ENCODE results near the gene CHKB. TPM values are rescaled to one million over a fixed set of nuclear protein-coding genes. Genes with fewer than 3 reads are reported as not detected.

CHKB gene
- total RNA-seq, 1 donor from 2014 or later, result 50.4 TPM

DNA sequence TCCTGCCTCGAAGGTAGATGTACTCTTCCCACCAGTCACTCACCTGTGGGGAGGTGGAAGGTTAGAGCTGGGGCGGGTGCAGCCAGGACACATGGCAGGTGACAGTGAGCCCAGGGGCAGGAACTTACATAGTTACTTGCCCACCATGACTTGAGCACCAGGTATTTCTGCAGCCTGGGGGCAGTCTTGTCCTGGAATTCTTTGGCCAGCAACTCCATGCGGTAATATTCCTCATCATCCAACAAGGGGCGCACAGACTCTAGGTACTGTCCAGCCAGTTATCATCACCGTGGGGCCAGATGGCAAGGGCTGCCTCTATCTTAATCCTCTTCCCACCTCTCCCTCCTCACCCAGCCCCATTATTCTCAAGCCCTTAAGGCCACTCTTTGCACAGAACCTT is 6.6 kb downstream of the CHKB start:
- DNase-seq (ENCODE audit: low read depth), result no peak
- TF ChIP-seq, protein P1, sequence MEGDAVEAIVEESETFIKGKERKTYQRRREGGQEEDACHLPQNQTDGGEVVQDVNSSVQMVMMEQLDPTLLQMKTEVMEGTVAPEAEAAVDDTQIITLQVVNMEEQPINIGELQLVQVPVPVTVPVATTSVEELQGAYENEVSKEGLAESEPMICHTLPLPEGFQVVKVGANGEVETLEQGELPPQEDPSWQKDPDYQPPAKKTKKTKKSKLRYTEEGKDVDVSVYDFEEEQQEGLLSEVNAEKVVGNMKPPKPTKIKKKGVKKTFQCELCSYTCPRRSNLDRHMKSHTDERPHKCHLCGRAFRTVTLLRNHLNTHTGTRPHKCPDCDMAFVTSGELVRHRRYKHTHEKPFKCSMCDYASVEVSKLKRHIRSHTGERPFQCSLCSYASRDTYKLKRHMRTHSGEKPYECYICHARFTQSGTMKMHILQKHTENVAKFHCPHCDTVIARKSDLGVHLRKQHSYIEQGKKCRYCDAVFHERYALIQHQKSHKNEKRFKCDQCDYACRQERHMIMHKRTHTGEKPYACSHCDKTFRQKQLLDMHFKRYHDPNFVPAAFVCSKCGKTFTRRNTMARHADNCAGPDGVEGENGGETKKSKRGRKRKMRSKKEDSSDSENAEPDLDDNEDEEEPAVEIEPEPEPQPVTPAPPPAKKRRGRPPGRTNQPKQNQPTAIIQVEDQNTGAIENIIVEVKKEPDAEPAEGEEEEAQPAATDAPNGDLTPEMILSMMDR (conservative IDR thresholded peaks at IDR 0.05; ENCODE audit: low read depth, low read length), result peak; percentile 42
- H3K4me3 ChIP-seq (ENCODE audit: low read depth, low read length), result no peak overlapping the region

DNA sequence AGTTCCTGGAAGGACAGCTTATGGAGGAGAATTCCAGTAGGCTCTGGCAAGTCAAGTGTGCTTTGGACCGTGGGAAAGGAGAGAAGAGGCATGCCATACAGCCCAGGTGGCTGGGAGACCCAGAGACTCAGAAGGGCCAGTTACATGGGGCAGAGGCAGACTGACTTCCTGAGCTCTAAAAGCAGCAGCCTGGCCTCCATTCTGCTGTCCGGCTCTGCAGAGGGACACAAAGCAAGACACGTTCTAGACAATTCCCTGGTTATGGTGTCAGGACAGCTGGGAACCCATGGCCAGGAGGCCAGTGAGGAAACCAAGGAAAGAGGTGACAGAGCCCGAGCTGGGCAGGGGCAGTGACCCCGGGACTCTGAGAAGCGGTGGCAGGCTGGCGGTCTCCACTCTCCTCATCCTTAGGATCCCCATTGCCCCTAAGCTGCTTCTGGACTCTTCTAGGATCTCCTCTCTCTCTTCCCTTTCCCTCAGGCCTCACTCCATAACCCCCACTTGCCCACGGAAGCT is 7.2 kb downstream of the CHKB start:
- no peak overlapping the region for H3K4me3 ChIP-seq (ENCODE audit: low read depth, low read length)
- TF ChIP-seq, protein P1 (conservative IDR thresholded peaks at IDR 0.05; ENCODE audit: low read depth, low read length), result no peak
- no peak for DNase-seq (ENCODE audit: low read depth)

DNA sequence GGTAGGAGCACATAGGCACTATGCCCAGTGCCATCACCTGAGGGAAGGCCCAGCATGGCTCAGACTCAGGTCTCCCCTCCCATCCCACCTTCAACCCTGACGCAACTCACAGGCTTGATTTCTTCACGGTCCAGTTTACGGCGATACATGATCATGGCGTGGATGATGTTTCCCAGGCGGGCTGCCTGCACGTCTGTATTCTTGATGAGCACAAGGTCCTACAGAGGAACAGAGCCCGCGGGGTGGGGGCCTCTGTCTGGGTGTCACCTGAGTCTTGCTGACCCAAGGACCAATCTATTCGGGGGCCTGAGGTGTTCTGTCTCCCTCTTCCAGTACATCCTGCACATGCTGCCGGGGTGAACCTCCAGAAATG is 8.3 kb downstream of the CHKB start:
- TF ChIP-seq, protein P1 (conservative IDR thresholded peaks at IDR 0.05; ENCODE audit: low read depth, low read length), result no peak
- no peak overlapping the region for H3K4me3 ChIP-seq (ENCODE audit: low read depth, low read length)
- DNase-seq (ENCODE audit: low read depth), result no peak

DNA sequence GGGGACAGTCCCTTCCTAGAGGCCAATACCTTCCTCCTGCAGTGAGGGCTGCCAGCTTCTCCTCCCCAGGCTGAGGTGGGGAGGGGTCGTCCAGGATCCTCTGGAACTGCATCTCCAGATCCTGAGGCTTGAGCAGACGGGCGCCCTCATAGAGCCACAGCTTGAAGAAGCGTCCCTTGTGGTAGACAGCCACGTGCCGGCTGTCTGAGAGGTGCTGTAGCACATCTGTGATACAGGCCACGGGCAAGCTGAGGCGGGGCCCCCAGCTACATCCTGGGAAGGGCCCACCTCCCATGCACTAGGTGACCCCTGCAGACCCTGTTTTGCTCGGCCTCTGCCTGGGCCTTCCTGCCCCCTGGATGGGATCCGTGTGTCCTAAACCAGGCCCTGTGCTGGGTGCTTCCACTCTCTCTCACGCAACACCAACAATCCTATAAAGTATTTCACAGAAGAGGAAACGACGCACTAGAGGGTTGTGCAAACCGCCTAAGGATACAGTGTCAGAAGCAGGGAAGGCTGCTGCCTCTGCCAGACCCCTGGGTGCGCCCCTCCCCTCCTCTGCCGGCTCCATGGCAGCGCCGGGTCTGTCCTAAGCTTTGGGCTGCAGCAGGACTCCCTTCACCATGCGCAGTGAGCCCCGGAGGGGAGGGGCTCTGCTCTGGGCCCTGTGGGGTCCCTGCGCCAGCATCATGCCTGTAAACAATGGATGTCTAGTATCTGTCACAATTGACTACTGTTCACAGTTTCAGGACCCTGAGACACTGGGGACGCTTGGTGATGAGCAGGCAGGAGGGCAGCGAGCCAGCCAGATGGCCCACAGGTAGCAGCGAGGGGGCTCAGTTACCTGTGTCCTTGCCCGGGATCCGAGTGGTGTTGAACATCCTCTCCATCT is 8.9 kb downstream of the CHKB start:
- TF ChIP-seq, protein P1 (conservative IDR thresholded peaks at IDR 0.05; ENCODE audit: low read depth, low read length), result no peak
- no peak overlapping the region for H3K4me3 ChIP-seq (ENCODE audit: low read depth, low read length)
- no peak for DNase-seq (ENCODE audit: low read depth)

DNA sequence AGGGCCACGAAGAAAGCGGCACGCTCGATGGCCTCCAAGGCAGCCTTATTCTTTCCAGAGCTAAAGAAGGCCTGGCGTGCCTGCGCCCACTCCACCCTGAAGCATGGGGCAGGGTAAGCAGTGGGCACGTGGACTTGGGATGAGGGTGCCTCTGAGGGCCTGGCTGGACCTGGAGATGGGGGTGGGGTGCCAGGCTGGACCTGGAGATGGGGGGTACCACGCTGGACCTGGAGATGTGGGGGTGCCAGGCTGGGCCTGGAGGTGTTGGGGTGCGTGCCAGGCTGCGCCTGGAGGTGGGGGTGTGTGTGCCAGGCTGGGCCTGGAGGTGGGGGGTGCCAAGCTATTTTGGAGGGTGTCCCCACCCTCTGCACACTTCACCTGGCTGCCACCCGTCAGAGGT is 9.7 kb downstream of the CHKB start:
- no peak overlapping the region for H3K4me3 ChIP-seq (ENCODE audit: low read depth, low read length)
- no peak for DNase-seq (ENCODE audit: low read depth)
- TF ChIP-seq, protein P1 (conservative IDR thresholded peaks at IDR 0.05; ENCODE audit: low read depth, low read length), result no peak

DNA sequence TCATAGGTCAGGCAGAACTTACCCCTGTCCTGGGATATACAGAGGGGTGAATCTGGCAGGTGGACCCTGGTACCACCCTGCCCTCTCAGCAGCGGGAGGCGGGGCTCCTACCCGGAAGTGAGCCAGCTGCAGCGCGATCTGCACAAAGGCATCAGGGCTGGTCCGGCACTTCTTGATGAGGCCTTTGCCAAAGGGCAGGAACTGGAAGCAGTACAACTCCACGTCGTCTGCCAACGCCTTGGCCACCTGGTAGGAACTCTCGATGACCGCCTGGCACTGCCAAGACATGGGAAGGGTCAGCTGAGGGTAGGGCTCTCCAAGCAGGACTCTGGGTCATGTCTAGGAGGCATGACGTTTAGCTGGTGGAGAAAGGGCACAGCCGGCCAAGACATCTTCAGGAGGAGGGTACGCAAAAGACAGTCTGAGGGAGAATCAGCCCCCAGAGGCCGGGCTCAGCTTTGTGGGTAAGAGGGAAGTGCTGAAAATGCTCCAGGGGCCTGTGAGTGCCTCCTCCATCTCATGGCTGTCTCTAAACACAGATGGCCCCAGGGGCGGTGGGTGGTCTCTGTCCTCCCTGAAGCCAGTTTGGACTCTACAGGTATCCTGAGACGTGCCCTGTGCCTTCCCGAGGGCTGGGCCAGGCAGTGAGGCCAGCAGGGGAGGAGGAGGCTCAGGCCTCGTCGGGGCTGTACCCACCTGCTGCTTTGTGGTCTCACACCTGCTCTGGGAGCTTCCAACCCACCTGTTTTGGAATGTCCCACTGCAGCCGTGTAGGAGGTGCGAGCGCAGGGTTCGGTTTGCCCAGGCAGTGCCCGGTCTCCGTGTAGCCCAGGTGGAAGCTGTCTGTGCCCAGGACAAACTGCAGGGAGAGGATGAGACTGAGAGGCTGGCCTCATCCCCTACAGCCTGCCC is 11.1 kb downstream of the CHKB start:
- no peak for DNase-seq (ENCODE audit: low read depth)
- TF ChIP-seq, protein P1 (conservative IDR thresholded peaks at IDR 0.05; ENCODE audit: low read depth, low read length), result no peak
- no peak overlapping the region for H3K4me3 ChIP-seq (ENCODE audit: low read depth, low read length)
